ENCODE data around the gene SRSF8. TPM values are rescaled to one million over a fixed set of nuclear protein-coding genes. Genes with fewer than 3 reads are reported as not detected.

The SRSF8 gene
- total RNA-seq, 2 experiments from 2014 or later: 67.2 to 67.9 TPM

- H3K27me3 ChIP-seq (ENCODE audit: control insufficient read depth in 1 of 2, insufficient read depth in 2 of 2, low read length in 2 of 2): no peaks in the 10 kb centered on the region
- DNase-seq: no peak
- H3K9me3 Mint-ChIP-seq: no peaks in the 10 kb centered on the region
- peaks cover 32% of the 10 kb centered on the region for H3K4me1 Mint-ChIP-seq (ENCODE audit: low read depth)
- no peaks in the 10 kb centered on the region for H3K9me3 ChIP-seq (ENCODE audit: control insufficient read depth in 1 of 2, insufficient read depth in 1 of 2, low read length in 2 of 2)
- H3K4me3 ChIP-seq (ENCODE audit: low read length): no peak overlapping the region
- POLR2A ChIA-PET: interaction anchor here (2.1 to 4.0 kb wide), 2 partner anchors 17 to 716 kb away, joined by 10 to 32 read pairs; partner anchors contain the start of genes CEP57, ENDOD1 and FAM76B
- no peak for ATAC-seq (ENCODE audit: poor library complexity)
- no peak overlapping the region for H3K27ac Mint-ChIP-seq
- H3K27ac ChIP-seq (ENCODE audit: low read depth in 1 of 2, low read length in 2 of 2): no peak overlapping the region
- peaks cover 3% of the 10 kb centered on the region for H3K36me3 ChIP-seq (ENCODE audit: insufficient read depth, low read length)
- CTCF ChIA-PET: interaction anchor here (1.3 kb wide), 1 partner anchor 16 kb away, joined by 4 read pairs; the partner anchor contains the start of gene ENDOD1
- no peak for TF ChIP-seq CTCF (IDR thresholded peaks at IDR 0.05)
- intact Hi-C loops (cut with DNase I, micrococcal nuclease): loop anchor here in 1 of 2 experiments (5.0 to 10.0 kb wide), 2 partner anchors 632 to 689 kb away; no protein-coding TSS in a partner anchor
- H3K27me3 Mint-ChIP-seq: no peaks in the 10 kb centered on the region
- peaks cover 12% of the 10 kb centered on the region for H3K4me1 ChIP-seq (ENCODE audit: insufficient read depth, low read length)
- H3K4me3 Mint-ChIP-seq: no peak overlapping the region
- peaks cover 27% of the 10 kb centered on the region for H3K36me3 Mint-ChIP-seq (ENCODE audit: low read depth)
These were observed 6.2 kb downstream of the SRSF8 start for GRCh38 chr11:95072948-95073347.

- H3K27ac Mint-ChIP-seq: no peak overlapping the region
These were observed 8.3 kb downstream of the SRSF8 start for GRCh38 chr11:95074792-95075563.

GRCh38 chr11:95076416-95076815, 9.7 kb downstream of the SRSF8 start:
- no peak for ATAC-seq (ENCODE audit: poor library complexity)
- Histone ChIP-seq H3K4me1 (ENCODE audit: insufficient read depth, low read length) (no peaks in the 10 kb centered on the region), H3K9me3 (ENCODE audit: control insufficient read depth in 1 of 2, insufficient read depth in 1 of 2, low read length in 2 of 2) (no peaks in the 10 kb centered on the region)

More at GRCh38 chr11:95074792-95075563, 8.3 kb downstream of the SRSF8 start:
- Mint-ChIP-seq H3K4me1 (ENCODE audit: low read depth) (peaks cover 18% of the 10 kb centered on the region), H3K4me3 (no peak overlapping the region), H3K9me3 (no peaks in the 10 kb centered on the region), H3K36me3 (ENCODE audit: low read depth) (peaks cover 12% of the 10 kb centered on the region), H3K27me3 (no peaks in the 10 kb centered on the region)
- H3K4me3 ChIP-seq (ENCODE audit: low read length): no peak overlapping the region
- intact Hi-C loops (cut with DNase I, micrococcal nuclease): loop anchor here in 1 of 2 experiments (5.0 to 10.0 kb wide), 2 partner anchors 630 to 687 kb away; no protein-coding TSS in a partner anchor
- TF ChIP-seq CTCF (IDR thresholded peaks at IDR 0.05): no peak
- peaks cover 6% of the 10 kb centered on the region for H3K4me1 ChIP-seq (ENCODE audit: insufficient read depth, low read length)
- peaks cover 3% of the 10 kb centered on the region for H3K36me3 ChIP-seq (ENCODE audit: insufficient read depth, low read length)
- H3K27ac ChIP-seq (ENCODE audit: low read depth in 1 of 2, low read length in 2 of 2): no peak overlapping the region
- ATAC-seq (ENCODE audit: poor library complexity) (no peak), DNase-seq (no peak)
- no peaks in the 10 kb centered on the region for H3K27me3 ChIP-seq (ENCODE audit: control insufficient read depth in 1 of 2, insufficient read depth in 2 of 2, low read length in 2 of 2)
- ChIA-PET POLR2A (interaction anchor here (0.7 to 2.8 kb wide), 3 partner anchors 7 to 15 kb away, joined by 4 to 13 read pairs (median 13); partner anchors contain the start of genes ENDOD1 and SRSF8), CTCF (interaction anchor here (1.2 kb wide), 1 partner anchor 14 kb away, joined by 3 read pairs; the partner anchor contains the start of gene ENDOD1)
- no peaks in the 10 kb centered on the region for H3K9me3 ChIP-seq (ENCODE audit: control insufficient read depth in 1 of 2, insufficient read depth in 1 of 2, low read length in 2 of 2)

More at GRCh38 chr11:95076416-95076815, 9.7 kb downstream of the SRSF8 start:
- TF ChIP-seq CTCF (IDR thresholded peaks at IDR 0.05): no peak
- Mint-ChIP-seq H3K27me3 (no peaks in the 10 kb centered on the region), H3K27ac (no peak overlapping the region), H3K4me1 (ENCODE audit: low read depth) (peaks cover 5% of the 10 kb centered on the region), H3K36me3 (ENCODE audit: low read depth) (peaks cover 4% of the 10 kb centered on the region), H3K4me3 (no peak overlapping the region), H3K9me3 (no peaks in the 10 kb centered on the region)
- Histone ChIP-seq H3K4me3 (ENCODE audit: low read length) (no peak overlapping the region), H3K27ac (ENCODE audit: low read depth in 1 of 2, low read length in 2 of 2) (no peak overlapping the region), H3K27me3 (ENCODE audit: control insufficient read depth in 1 of 2, insufficient read depth in 2 of 2, low read length in 2 of 2) (no peaks in the 10 kb centered on the region), H3K36me3 (ENCODE audit: insufficient read depth, low read length) (no peaks in the 10 kb centered on the region)
- POLR2A ChIA-PET: interaction anchor here (2.8 kb wide), 2 partner anchors 9 to 13 kb away, joined by 13 read pairs; partner anchors contain the start of genes ENDOD1 and SRSF8
- intact Hi-C loops (cut with DNase I, micrococcal nuclease): loop anchor here in 1 of 2 experiments (10.0 kb wide), 1 partner anchor 628 kb away; no protein-coding TSS in a partner anchor
- CTCF ChIA-PET: interaction anchor here (1.2 to 1.6 kb wide), 2 partner anchors 13 to 17 kb away, joined by 3 to 4 read pairs; partner anchors contain the start of gene ENDOD1
- no peak for DNase-seq

Data from CD4-positive, alpha-beta T cell (primary cell).